NAMALWA (cell line): ENCODE data around the gene LIFR.
"Not testable (repeated sequence)": the region's sequence is repeated elsewhere in the genome, so short reads cannot be mapped to it uniquely, and the experiment has no call there.

Experiments
- DNase-seq: peaks from one replicate; pipeline ENCODE4 v3.0.0-alpha.2; 2015; ENCODE audit warnings: low spot score

Gene LIFR

GRCh38 chr5:38547257-38547656, 9.2 kb downstream of the LIFR start:
- no peak for DNase-seq

- DNase-seq = no peak
These were observed 9.7 kb downstream of the LIFR start for GRCh38 chr5:38546691-38547146.

- no peak for DNase-seq
These were observed 12.6 kb downstream of the LIFR start for GRCh38 chr5:38543886-38544285.

- DNase-seq = no peak
These were observed 13.4 kb downstream of the LIFR start for GRCh38 chr5:38543074-38543473.

GRCh38 chr5:38541174-38541725, 15.2 kb downstream of the LIFR start:
- DNase-seq = no peak

GRCh38 chr5:38540314-38540713, 16.1 kb downstream of the LIFR start:
- DNase-seq = no peak

- no peak for DNase-seq
These were observed 18.3 kb downstream of the LIFR start for GRCh38 chr5:38538161-38538560.

- no peak for DNase-seq
These were observed 18.9 kb downstream of the LIFR start for GRCh38 chr5:38537505-38537904.

- DNase-seq = no peak
These were observed 19.5 kb downstream of the LIFR start for GRCh38 chr5:38536968-38537367.

- DNase-seq = no peak
These were observed 20.6 kb downstream of the LIFR start for GRCh38 chr5:38535845-38536244.

- DNase-seq = no peak
These were observed 21.1 kb downstream of the LIFR start for GRCh38 chr5:38535248-38535750.

- no peak for DNase-seq
These were observed 22.3 kb downstream of the LIFR start for GRCh38 chr5:38534156-38534453.

GRCh38 chr5:38533286-38534155, 22.9 kb downstream of the LIFR start:
- no peak for DNase-seq

GRCh38 chr5:38532165-38532669, 24.2 kb downstream of the LIFR start:
- no peak for DNase-seq

GRCh38 chr5:38531518-38531917, 24.9 kb downstream of the LIFR start:
- DNase-seq = no peak

GRCh38 chr5:38529955-38530646, 26.3 kb downstream of the LIFR start:
- no peak for DNase-seq

GRCh38 chr5:38528162-38528703, 28.2 kb downstream of the LIFR start:
- peak; percentile 2 for DNase-seq

GRCh38 chr5:38527475-38527874, 29.0 kb downstream of the LIFR start:
- peak; percentile 13 for DNase-seq

GRCh38 chr5:38524022-38524421, 32.4 kb downstream of the LIFR start:
- no peak for DNase-seq

GRCh38 chr5:38519476-38519875, 37.0 kb downstream of the LIFR start:
- DNase-seq = no peak

- DNase-seq = no peak
These were observed 38.1 kb downstream of the LIFR start for GRCh38 chr5:38518341-38518740.

GRCh38 chr5:38516649-38517048, 39.8 kb downstream of the LIFR start:
- not testable (repeated sequence) for DNase-seq

- no peak for DNase-seq
These were observed 40.8 kb downstream of the LIFR start for GRCh38 chr5:38515646-38516045.
